Endothelial cell of umbilical vein (primary cell): ENCODE data around the gene DCC. TPM values are rescaled to one million over a fixed set of nuclear protein-coding genes. Genes with fewer than 3 reads are reported as not detected.

ENCODE experiments used
- BruUV-seq: library from RNA; stranded (reverse); fragments of 400-500 nt; replicated peaks from 2 replicates; lab custom pipeline; 2021; lab: Mats Ljungman, UMichigan
- CTCF ChIA-PET: fragments of 300-600, 350-600 bp; sonication (Branson Sonifier 250); formaldehyde crosslinking; loops from one replicate; lab custom pipeline; 2021; ENCODE audit warnings: antibody characterized with exemption, inconsistent platforms; lab: Charles Lee
- POLR2A ChIA-PET: fragments of 300-600, 350-600 bp; sonication (Branson Sonifier 250); formaldehyde crosslinking; loops from one replicate; lab custom pipeline; 2021; ENCODE audit warnings: antibody characterized with exemption, inconsistent platforms; lab: Charles Lee
- DNase-seq: peaks from one replicate; pipeline ENCODE4 v3.0.0-alpha.2; 2011; ENCODE audit warnings: low read depth, low spot score
- FAIRE-seq: peaks from 2 replicates; lab custom pipeline; 2011; peaks lifted over from hg19 to GRCh38; lab: Jason Lieb, UNC
- H2AFZ ChIP-seq: 2 replicates; pipeline ENCODE4 v1.6.0; 2012; ENCODE audit warnings: low read depth, low read length, control low read depth, inconsistent platforms
- H3K27ac ChIP-seq: 2 replicates; pipeline ENCODE4 v1.5.1; 2011; ENCODE audit warnings: low read depth, mild to moderate bottlenecking, control low read depth, low read length, moderate library complexity; ENCODE audit not compliant: insufficient read depth
- H3K27me3 ChIP-seq, 2 experiments: 2 replicates each; pipeline versions ENCODE4 v1.6.0 to v1.6.1; 2011; ENCODE audit warnings: low read length in 2 of 2, mixed read lengths in 1 of 2; ENCODE audit not compliant: control insufficient read depth in 2 of 2, insufficient read depth in 2 of 2
- H3K36me3 ChIP-seq, 2 experiments: 2 replicates in 1 of 2; 3 replicates in 1 of 2; pipeline ENCODE4 v1.5.1; 2011; ENCODE audit warnings: low read length in 2 of 2, mild to moderate bottlenecking in 1 of 2, moderate library complexity in 1 of 2; ENCODE audit not compliant: control insufficient read depth in 2 of 2, insufficient read depth in 2 of 2; ENCODE audit errors: extremely low read depth in 1 of 2
- H3K4me1 ChIP-seq: 3 replicates; pipeline ENCODE4 v1.5.1; 2011; ENCODE audit warnings: mild to moderate bottlenecking, low read length; ENCODE audit not compliant: control insufficient read depth, insufficient read depth; ENCODE audit errors: extremely low read depth
- H3K4me2 ChIP-seq: 2 replicates; pipeline ENCODE4 v1.6.1; 2011; ENCODE audit warnings: low read length, control low read depth, mixed read lengths; ENCODE audit not compliant: insufficient read depth
- H3K4me3 ChIP-seq, 3 experiments: fragments of 200-600 bp in 1 of 3; sonication (generic), shearing (Covaris generic) in 1 of 3; replicated peaks in 1 of 3; 2 replicates each; pipeline ENCODE4 v1.5.1; 2011 to 2016; ENCODE audit warnings: control low read depth in 3 of 3, low read length in 3 of 3, mild to moderate bottlenecking in 2 of 3, inconsistent platforms in 1 of 3, low read depth in 1 of 3, moderate library complexity in 1 of 3; ENCODE audit not compliant: insufficient read depth in 1 of 3
- H3K79me2 ChIP-seq: 2 replicates; pipeline ENCODE4 v1.6.0; 2012; ENCODE audit warnings: low read length, inconsistent platforms; ENCODE audit not compliant: control insufficient read depth, insufficient read depth
- H3K9ac ChIP-seq: replicated peaks from 2 replicates; pipeline ENCODE3; 2011; ENCODE audit warnings: low read length, control low read depth; ENCODE audit not compliant: insufficient read depth; ENCODE audit errors: extremely low read depth
- H3K9me1 ChIP-seq: replicated peaks from 3 replicates; pipeline ENCODE4 v1.6.0; 2011; ENCODE audit warnings: mild to moderate bottlenecking, low read length; ENCODE audit not compliant: control insufficient read depth, insufficient read depth; ENCODE audit errors: extremely low read depth
- H3K9me3 ChIP-seq: replicated peaks from 2 replicates; pipeline ENCODE4 v1.5.1; 2012; ENCODE audit warnings: low read length, inconsistent platforms; ENCODE audit not compliant: control insufficient read depth, insufficient read depth
- H4K20me1 ChIP-seq: replicated peaks from 2 replicates; pipeline ENCODE3; 2011; ENCODE audit warnings: mild to moderate bottlenecking, low read length; ENCODE audit not compliant: control insufficient read depth, insufficient read depth; ENCODE audit errors: extremely low read depth
- EZH2 ChIP-seq: IDR thresholded peaks from 2 replicates; pipeline ENCODE4 v1.6.1; 2012; ENCODE audit warnings: borderline replicate concordance, low read depth, mild to moderate bottlenecking, moderate library complexity, low read length, inconsistent platforms; ENCODE audit not compliant: severe bottlenecking
- FOS ChIP-seq: IDR thresholded peaks from 2 replicates; pipeline ENCODE4 v1.6.1; 2011; ENCODE audit warnings: mild to moderate bottlenecking, low read length, moderate library complexity, borderline replicate concordance; ENCODE audit not compliant: insufficient read depth
- GATA2 ChIP-seq: IDR thresholded peaks from 2 replicates; pipeline ENCODE4 v1.7.0; 2011; ENCODE audit warnings: low read depth, mild to moderate bottlenecking, moderate library complexity, mixed read lengths, low read length; ENCODE audit not compliant: insufficient read length, insufficient read depth
- JUN ChIP-seq: IDR thresholded peaks from 2 replicates; pipeline ENCODE4 v1.6.1; 2011; ENCODE audit warnings: borderline replicate concordance, low read depth; ENCODE audit not compliant: insufficient read length, insufficient read depth
- MYC ChIP-seq: IDR thresholded peaks from one replicate; pipeline ENCODE4 v1.6.1; 2011; ENCODE audit warnings: mild to moderate bottlenecking, low read depth, low read length
- POLR2A ChIP-seq: IDR thresholded peaks from 2 replicates; pipeline ENCODE4 v1.6.1; 2012; ENCODE audit warnings: low read depth, mild to moderate bottlenecking, control low read depth, low read length
- POLR2AphosphoS5 ChIP-seq: IDR thresholded peaks from 2 replicates; pipeline ENCODE4 v1.6.1; 2012; ENCODE audit warnings: low read depth, mild to moderate bottlenecking, control low read depth, low read length, moderate library complexity; ENCODE audit not compliant: insufficient read depth
- dilution Hi-C: fragments of 300-500 bp; cut with MboI; formaldehyde crosslinking; loops from one replicate; pipeline ENCODE4 v1.15.0; 2019; ENCODE audit warnings: low sequenced_read_pairs; ENCODE audit not compliant: extremely low pct_ligation_motif_present
- intact Hi-C: fragments of 100-400 bp; cut with micrococcal nuclease; formaldehyde crosslinking; loops from one replicate; pipeline ENCODE4 v1.10.0; 2022
- polyA plus RNA-seq, 4 experiments: library from polyadenylated mRNA; depleted of rRNA in 3 of 4; stranded (reverse) in 3 of 4; unstranded in 1 of 4; fragments of >200 nt; gene quantifications; 2 replicates each; pipeline versions ENCODE4 v1.2.1 to v1.2.3, GENCODE V29; 2011 to 2012; ENCODE audit warnings: missing spikeins in 1 of 4
- total RNA-seq: library from RNA; stranded (reverse); gene quantifications from 2 replicates; pipeline ENCODE4 v1.2.3, GENCODE V29; 2021
- TF ChIP-seq, protein P1 (sequence below), 2 donors: IDR thresholded peaks; 1 replicate in 1 of 2; 2 replicates in 1 of 2; pipeline ENCODE4 v1.5.1; 2011; ENCODE audit warnings: low read length in 2 of 2, mild to moderate bottlenecking in 2 of 2, moderate library complexity in 2 of 2, control low read depth in 1 of 2, inconsistent platforms in 1 of 2, low read depth in 1 of 2; ENCODE audit not compliant: insufficient read depth in 1 of 2; ENCODE audit errors: extremely low read depth in 1 of 2
- TF ChIP-seq, protein P2 (sequence below): IDR thresholded peaks from 2 replicates; pipeline ENCODE4 v1.6.1; 2011; ENCODE audit not compliant: insufficient read depth, insufficient read length

The DCC gene
- total and polyA plus RNA-seq, 2 donors (not counting 3 experiments of a cell fraction or from before 2014, with no cell fraction given), result not detected

DNA sequence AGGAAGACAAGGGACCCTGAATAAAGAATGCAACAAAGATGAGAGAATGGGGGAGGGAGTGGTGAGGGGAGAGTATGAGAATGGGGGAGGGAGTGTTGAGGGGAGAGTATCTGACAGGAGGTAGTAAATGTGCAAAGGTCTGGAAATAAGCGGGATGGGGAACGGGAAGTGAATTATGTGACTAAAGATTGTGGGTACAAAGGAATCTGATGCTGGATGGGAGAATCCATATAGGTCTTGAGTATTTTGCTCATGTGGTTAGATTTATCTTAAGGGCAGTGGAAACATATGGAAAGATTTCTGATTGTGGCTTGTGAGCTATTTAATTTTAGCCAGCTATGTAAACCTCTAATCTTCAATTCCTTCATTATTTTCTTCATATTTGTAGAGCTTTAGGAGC, 593.4 kb downstream of the DCC start:
- Histone ChIP-seq H3K79me2 (no peaks in the 10 kb centered on the region), H3K9ac (no peak overlapping the region), H3K4me1 (no peaks in the 10 kb centered on the region), H3K9me3 (peaks cover 4% of the 10 kb centered on the region), H3K27me3 (no peaks in the 10 kb centered on the region), H3K36me3 (no peaks in the 10 kb centered on the region), H3K27ac (no peak overlapping the region), H4K20me1 (no peaks in the 10 kb centered on the region), H3K4me3 (no peak overlapping the region), H2AFZ (no peak overlapping the region), H3K9me1 (no peaks in the 10 kb centered on the region), H3K4me2 (no peak overlapping the region)
- FAIRE-seq (no peak), DNase-seq (no peak)
- intact Hi-C loops, result no loop called here
- ChIA-PET CTCF (no interaction called here), POLR2A (no interaction called here)
- dilution Hi-C loops, result no loop called here
- TF ChIP-seq, protein P1, sequence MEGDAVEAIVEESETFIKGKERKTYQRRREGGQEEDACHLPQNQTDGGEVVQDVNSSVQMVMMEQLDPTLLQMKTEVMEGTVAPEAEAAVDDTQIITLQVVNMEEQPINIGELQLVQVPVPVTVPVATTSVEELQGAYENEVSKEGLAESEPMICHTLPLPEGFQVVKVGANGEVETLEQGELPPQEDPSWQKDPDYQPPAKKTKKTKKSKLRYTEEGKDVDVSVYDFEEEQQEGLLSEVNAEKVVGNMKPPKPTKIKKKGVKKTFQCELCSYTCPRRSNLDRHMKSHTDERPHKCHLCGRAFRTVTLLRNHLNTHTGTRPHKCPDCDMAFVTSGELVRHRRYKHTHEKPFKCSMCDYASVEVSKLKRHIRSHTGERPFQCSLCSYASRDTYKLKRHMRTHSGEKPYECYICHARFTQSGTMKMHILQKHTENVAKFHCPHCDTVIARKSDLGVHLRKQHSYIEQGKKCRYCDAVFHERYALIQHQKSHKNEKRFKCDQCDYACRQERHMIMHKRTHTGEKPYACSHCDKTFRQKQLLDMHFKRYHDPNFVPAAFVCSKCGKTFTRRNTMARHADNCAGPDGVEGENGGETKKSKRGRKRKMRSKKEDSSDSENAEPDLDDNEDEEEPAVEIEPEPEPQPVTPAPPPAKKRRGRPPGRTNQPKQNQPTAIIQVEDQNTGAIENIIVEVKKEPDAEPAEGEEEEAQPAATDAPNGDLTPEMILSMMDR (IDR thresholded peaks at IDR 0.05; ENCODE audit: extremely low read depth in 1 of 2, insufficient read depth in 1 of 2, low read depth in 1 of 2, low read length in 2 of 2), result no peak
- TF ChIP-seq POLR2A (no peak), POLR2AphosphoS5 (no peak), FOS (no peak), JUN (no peak), MYC (no peak), GATA2 (no peak), EZH2 (no peak)
- TF ChIP-seq, protein P2, sequence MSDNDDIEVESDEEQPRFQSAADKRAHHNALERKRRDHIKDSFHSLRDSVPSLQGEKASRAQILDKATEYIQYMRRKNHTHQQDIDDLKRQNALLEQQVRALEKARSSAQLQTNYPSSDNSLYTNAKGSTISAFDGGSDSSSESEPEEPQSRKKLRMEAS, result no peak
- no TSS peak for BruUV-seq
